ENCODE measurements around the gene SRCAP.

GRCh38 chr16:30766206-30766932, 67.4 kb downstream of the SRCAP start:
- TF ChIP-seq CTCF (IDR thresholded peaks at IDR 0.05; ENCODE audit: low read length) (no peak), EZH2 (optimal IDR thresholded peaks at IDR 0.05; ENCODE audit: low read depth, low read length) (no peak), EZH2phosphoT487 (IDR thresholded peaks at IDR 0.05; ENCODE audit: low read length) (no peak)

Data from MM.1S (cell line).